Lower leg skin (tissue), 3 donors: ENCODE data around the gene KITLG.

Experiments
- CTCF ChIP-seq, 3 donors: fragments of 450-650 bp; IDR thresholded peaks; one replicate each; pipeline ENCODE4 v1.5.1; 2016; ENCODE audit warnings: antibody characterized with exemption in 3 of 3, mild to moderate bottlenecking in 3 of 3, moderate library complexity in 2 of 3
- POLR2A ChIP-seq, 2 donors: fragments of 450-650 bp; IDR thresholded peaks; one replicate each; pipeline ENCODE4 v1.6.1; 2016 to 2017; ENCODE audit warnings: antibody characterized with exemption in 2 of 2, mild to moderate bottlenecking in 1 of 2, moderate library complexity in 1 of 2

GRCh38 chr12:88597365-88597764, 17.1 kb upstream of the KITLG start:
- TF ChIP-seq POLR2A (IDR thresholded peaks at IDR 0.05) (no peak), CTCF (IDR thresholded peaks at IDR 0.05) (no peak)
